Fibroblast of pulmonary artery (primary cell): Measurements from ENCODE around the gene FAS.

Source experiments
- DNase-seq: peaks from one replicate; pipeline ENCODE4 v3.0.0-alpha.2; 2010; ENCODE audit warnings: low read depth
- H3K4me3 ChIP-seq: replicated peaks from 2 replicates; pipeline ENCODE4 v1.5.1; 2011; ENCODE audit warnings: low read depth, mild to moderate bottlenecking, control low read depth, low read length, moderate library complexity
- CTCF ChIP-seq: IDR thresholded peaks from 2 replicates; pipeline ENCODE4 v1.5.1; 2011; ENCODE audit warnings: mild to moderate bottlenecking, control low read depth, low read length, inconsistent platforms; ENCODE audit errors: missing control alignments

The FAS gene

GRCh38 chr10:88989824-88990383 is 694 bp upstream of the FAS start:
- TF ChIP-seq CTCF, result no peak
- peak; percentile 97 for DNase-seq

GRCh38 chr10:88991161-88991898 is 732 bp downstream of the FAS start:
- TF ChIP-seq CTCF, result no peak
- H3K4me3 ChIP-seq, result peak overlapping the region; percentile 88
- peak; percentile 76 for DNase-seq

More at GRCh38 chr10:88989824-88990383, 694 bp upstream of the FAS start:
- peak overlapping the region; percentile 88 for H3K4me3 ChIP-seq

- no peak for TF ChIP-seq CTCF
- DNase-seq, result no peak
- peak overlapping the region; percentile 88 for H3K4me3 ChIP-seq
Observed at GRCh38 chr10:88991899-88992320, 1.3 kb downstream of the FAS start.

- TF ChIP-seq CTCF, result no peak
- peak overlapping the region; percentile 88 for H3K4me3 ChIP-seq
- DNase-seq, result peak; percentile 65
Observed at GRCh38 chr10:88992921-88993524, 2.4 kb downstream of the FAS start.

GRCh38 chr10:88994019-88994418 is 3.4 kb downstream of the FAS start:
- TF ChIP-seq CTCF, result no peak
- DNase-seq, result no peak
- peak overlapping the region; percentile 88 for H3K4me3 ChIP-seq

- no peak for DNase-seq
- H3K4me3 ChIP-seq, result no peak overlapping the region
- TF ChIP-seq CTCF, result no peak
Observed at GRCh38 chr10:88995156-88995876, 4.7 kb downstream of the FAS start.
